ENCODE results near the gene SDCBP2.

DNA sequence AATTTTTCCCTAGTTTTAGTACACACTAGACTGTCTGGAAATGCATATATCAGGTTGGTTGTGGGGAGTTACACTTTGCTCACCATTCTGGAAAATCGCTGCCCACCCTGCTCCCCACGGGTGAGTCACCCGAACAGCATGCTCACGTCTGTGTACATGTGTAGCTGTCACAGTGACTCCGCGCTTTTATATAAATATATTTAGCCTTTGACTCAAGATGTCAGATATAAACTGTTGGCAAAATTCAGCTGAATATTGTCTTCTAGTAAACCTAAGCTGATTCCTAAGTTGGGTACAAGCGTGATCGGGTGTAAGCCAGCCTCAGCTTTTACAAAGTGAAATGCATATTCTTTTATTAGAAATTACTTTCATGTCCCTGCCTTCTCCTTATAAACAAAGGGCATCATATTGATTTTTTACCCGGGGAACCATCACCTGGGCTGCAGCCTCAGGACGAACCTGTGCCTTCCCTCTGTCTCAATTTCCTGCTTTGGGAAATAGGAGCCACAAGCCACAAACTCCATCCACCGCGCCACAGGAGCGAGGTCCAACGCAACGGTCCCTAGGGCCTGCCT lies 4.3 kb downstream of the SDCBP2 start:
- TF ChIP-seq RAD21 (IDR thresholded peaks at IDR 0.05; ENCODE audit: low read depth) (no peak), YY1 (IDR thresholded peaks at IDR 0.05; ENCODE audit: low read depth) (no peak), ZBTB7A (IDR thresholded peaks at IDR 0.05; ENCODE audit: low read depth) (no peak), TEAD4 (IDR thresholded peaks at IDR 0.05) (no peak), EP300 (IDR thresholded peaks at IDR 0.05; ENCODE audit: borderline replicate concordance) (no peak), TCF12 (IDR thresholded peaks at IDR 0.05; ENCODE audit: low read depth) (no peak), TAF1 (IDR thresholded peaks at IDR 0.05; ENCODE audit: low read depth) (no peak), CEBPB (IDR thresholded peaks at IDR 0.05) (no peak), FOXM1 (IDR thresholded peaks at IDR 0.05; ENCODE audit: borderline replicate concordance, low read depth) (no peak), EGR1 (IDR thresholded peaks at IDR 0.05) (no peak)
- TF ChIP-seq, protein P1, sequence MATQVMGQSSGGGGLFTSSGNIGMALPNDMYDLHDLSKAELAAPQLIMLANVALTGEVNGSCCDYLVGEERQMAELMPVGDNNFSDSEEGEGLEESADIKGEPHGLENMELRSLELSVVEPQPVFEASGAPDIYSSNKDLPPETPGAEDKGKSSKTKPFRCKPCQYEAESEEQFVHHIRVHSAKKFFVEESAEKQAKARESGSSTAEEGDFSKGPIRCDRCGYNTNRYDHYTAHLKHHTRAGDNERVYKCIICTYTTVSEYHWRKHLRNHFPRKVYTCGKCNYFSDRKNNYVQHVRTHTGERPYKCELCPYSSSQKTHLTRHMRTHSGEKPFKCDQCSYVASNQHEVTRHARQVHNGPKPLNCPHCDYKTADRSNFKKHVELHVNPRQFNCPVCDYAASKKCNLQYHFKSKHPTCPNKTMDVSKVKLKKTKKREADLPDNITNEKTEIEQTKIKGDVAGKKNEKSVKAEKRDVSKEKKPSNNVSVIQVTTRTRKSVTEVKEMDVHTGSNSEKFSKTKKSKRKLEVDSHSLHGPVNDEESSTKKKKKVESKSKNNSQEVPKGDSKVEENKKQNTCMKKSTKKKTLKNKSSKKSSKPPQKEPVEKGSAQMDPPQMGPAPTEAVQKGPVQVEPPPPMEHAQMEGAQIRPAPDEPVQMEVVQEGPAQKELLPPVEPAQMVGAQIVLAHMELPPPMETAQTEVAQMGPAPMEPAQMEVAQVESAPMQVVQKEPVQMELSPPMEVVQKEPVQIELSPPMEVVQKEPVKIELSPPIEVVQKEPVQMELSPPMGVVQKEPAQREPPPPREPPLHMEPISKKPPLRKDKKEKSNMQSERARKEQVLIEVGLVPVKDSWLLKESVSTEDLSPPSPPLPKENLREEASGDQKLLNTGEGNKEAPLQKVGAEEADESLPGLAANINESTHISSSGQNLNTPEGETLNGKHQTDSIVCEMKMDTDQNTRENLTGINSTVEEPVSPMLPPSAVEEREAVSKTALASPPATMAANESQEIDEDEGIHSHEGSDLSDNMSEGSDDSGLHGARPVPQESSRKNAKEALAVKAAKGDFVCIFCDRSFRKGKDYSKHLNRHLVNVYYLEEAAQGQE (IDR thresholded peaks at IDR 0.05; ENCODE audit: low read depth) = no peak
